H4 (cell line): ENCODE measurements around the gene SPATA31E1. TPM values are rescaled to one million over a fixed set of nuclear protein-coding genes. Genes with fewer than 3 reads are reported as not detected.
"Not testable (repeated sequence)": the region's sequence is repeated elsewhere in the genome, so short reads cannot be mapped to it uniquely, and the experiment has no call there.

ENCODE experiments used
- DNase-seq: peaks from one replicate; pipeline ENCODE4 v3.0.0-alpha.2; 2015; ENCODE audit warnings: low spot score
- total RNA-seq: library from RNA; depleted of rRNA; stranded (reverse); fragments of >200 nt; shearing (Covaris generic); gene quantifications from 2 replicates; pipeline ENCODE4 v1.2.3, GENCODE V29; 2014; rRNA removed

Gene SPATA31E1
- total RNA-seq, 1 experiment from 2014 or later, result not detected

- not testable (repeated sequence) for DNase-seq
These were observed 51.8 kb downstream of the SPATA31E1 start for GRCh38 chr9:87934444-87934843.

- DNase-seq, result not testable (repeated sequence)
These were observed 54.7 kb downstream of the SPATA31E1 start for GRCh38 chr9:87937352-87937751.

GRCh38 chr9:87937918-87938317 is 55.2 kb downstream of the SPATA31E1 start:
- not testable (repeated sequence) for DNase-seq

- DNase-seq, result not testable (repeated sequence)
These were observed 55.7 kb downstream of the SPATA31E1 start for GRCh38 chr9:87938336-87938735.

Other genes with a start within 250 kb of the SPATA31E1 start
- 229 and 247 TPM in 2 replicates for gene CTSL, start 156.8 kb upstream of the SPATA31E1 start, total RNA-seq
- not detected in 2 replicates for gene SPATA31C1, start 35.1 kb downstream of the SPATA31E1 start, total RNA-seq
- gene CDK20, start 91.7 kb downstream of the SPATA31E1 start, total RNA-seq, result 2.8 and 4.7 TPM in 2 replicates